Measurements from ENCODE around the gene ERVFRD-1.
"Not testable (repeated sequence)": the region's sequence is repeated elsewhere in the genome, so short reads cannot be mapped to it uniquely, and the experiment has no call there.

The ERVFRD-1 gene

GRCh38 chr6:11092668-11093375 lies 18.7 kb downstream of the ERVFRD-1 start:
- no peak for FAIRE-seq
- DNase-seq (ENCODE audit: low spot score) = no peak

DNA sequence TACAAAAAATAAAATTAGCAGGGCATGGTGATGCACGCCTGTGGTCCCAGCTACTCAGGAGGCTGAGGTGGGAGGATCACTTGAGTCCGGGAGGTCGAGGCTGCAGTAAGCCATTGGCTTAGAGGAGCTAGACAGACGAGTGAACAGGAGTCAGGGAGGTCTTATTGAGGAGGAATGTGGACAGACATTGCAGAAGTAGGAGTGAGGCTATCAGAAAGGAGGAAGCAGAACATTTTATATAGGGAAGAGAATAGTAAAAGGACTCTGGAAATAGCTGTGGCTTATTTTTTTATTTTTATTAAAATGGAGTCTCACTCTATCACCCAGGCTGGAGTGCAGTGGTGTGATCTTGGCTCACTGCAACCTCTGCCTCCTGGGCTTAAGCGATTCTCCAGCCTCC lies 20.4 kb downstream of the ERVFRD-1 start:
- not testable (repeated sequence) for DNase-seq (ENCODE audit: low spot score); FAIRE-seq

DNA sequence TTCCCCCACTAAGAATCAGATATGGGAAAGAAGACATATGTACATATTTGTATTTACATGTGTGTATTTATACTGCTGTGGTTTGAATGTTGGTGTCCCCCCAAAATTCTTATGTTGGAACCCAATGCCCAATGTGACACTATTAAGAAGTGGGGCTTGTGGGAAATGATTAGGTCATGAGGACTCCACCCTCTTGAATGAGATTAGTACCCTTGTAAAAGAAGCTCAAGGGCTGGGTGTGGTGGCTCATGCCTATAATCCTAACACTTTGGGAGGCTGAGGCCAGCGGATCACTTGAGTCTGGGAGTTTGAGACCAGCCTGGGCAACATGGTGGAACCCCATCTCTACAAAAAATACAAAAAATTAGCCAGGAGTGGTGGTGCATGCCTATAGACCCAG lies 21.8 kb downstream of the ERVFRD-1 start:
- DNase-seq (ENCODE audit: low spot score) (no peak), FAIRE-seq (no peak)

GRCh38 chr6:11087141-11087812 lies 24.2 kb downstream of the ERVFRD-1 start:
- FAIRE-seq; DNase-seq (ENCODE audit: low spot score): not testable (repeated sequence)

GRCh38 chr6:11085758-11086435 lies 25.6 kb downstream of the ERVFRD-1 start:
- FAIRE-seq = no peak

GRCh38 chr6:11083956-11084355 lies 27.6 kb downstream of the ERVFRD-1 start:
- FAIRE-seq = no peak
- DNase-seq (ENCODE audit: low spot score) = no peak

More at GRCh38 chr6:11085758-11086435, 25.6 kb downstream of the ERVFRD-1 start:
- peak; percentile 18 for DNase-seq (ENCODE audit: low spot score)

GRCh38 chr6:11083491-11083890 lies 28.0 kb downstream of the ERVFRD-1 start:
- FAIRE-seq (no peak), DNase-seq (ENCODE audit: low spot score) (no peak)

GRCh38 chr6:11080296-11080695 lies 31.2 kb downstream of the ERVFRD-1 start:
- DNase-seq (ENCODE audit: low spot score) (no peak), FAIRE-seq (no peak)

- DNase-seq (ENCODE audit: low spot score) = no peak
- FAIRE-seq = no peak
These were observed 33.3 kb downstream of the ERVFRD-1 start for GRCh38 chr6:11078266-11078665.

DNA sequence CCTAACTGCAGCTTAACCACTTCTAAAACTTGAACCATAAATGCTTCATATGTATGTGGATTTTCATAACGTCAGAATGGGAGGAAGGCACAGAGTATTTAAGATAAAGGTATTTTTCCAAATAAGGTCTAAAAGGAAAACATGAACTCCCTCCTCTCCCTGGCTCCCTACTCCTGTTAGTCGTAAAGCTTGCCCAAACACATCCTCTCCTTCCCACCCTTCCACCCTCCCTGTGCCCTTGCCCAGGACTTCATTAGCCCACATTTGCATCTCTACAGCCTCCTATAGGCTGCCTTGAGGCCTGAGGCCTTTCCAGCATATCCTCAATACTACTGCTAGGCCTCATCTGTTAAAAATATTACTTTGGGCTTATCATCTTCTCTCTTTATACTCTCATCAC lies 35.0 kb downstream of the ERVFRD-1 start:
- FAIRE-seq = no peak

GRCh38 chr6:11072101-11072500 lies 39.4 kb downstream of the ERVFRD-1 start:
- FAIRE-seq = no peak
- no peak for DNase-seq (ENCODE audit: low spot score)

More for the DNA sequence above, 35.0 kb downstream of the ERVFRD-1 start:
- no peak for DNase-seq (ENCODE audit: low spot score)

GRCh38 chr6:11069760-11070159 lies 41.8 kb downstream of the ERVFRD-1 start:
- FAIRE-seq (no peak), DNase-seq (ENCODE audit: low spot score) (no peak)

DNA sequence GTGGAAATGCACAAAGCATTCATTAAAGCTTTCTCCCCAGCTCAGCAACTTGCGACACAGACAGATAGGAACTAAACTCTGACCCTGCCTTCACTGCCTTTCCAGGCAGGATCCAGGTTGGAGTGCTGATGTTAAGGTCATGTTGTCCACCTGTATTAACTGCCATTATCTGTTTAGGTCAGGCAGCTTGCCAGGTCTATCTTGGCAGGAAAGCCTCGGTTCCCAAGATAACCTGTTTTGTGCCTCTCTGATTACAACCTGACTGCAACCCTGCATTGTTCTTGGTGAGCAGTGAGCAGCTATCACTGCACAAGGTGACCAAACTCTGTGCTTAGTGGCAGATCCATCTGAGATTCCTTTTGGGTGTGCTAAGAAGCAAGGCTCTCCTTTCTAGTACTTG lies 44.2 kb downstream of the ERVFRD-1 start:
- DNase-seq (ENCODE audit: low spot score) (no peak), FAIRE-seq (no peak)

DNA sequence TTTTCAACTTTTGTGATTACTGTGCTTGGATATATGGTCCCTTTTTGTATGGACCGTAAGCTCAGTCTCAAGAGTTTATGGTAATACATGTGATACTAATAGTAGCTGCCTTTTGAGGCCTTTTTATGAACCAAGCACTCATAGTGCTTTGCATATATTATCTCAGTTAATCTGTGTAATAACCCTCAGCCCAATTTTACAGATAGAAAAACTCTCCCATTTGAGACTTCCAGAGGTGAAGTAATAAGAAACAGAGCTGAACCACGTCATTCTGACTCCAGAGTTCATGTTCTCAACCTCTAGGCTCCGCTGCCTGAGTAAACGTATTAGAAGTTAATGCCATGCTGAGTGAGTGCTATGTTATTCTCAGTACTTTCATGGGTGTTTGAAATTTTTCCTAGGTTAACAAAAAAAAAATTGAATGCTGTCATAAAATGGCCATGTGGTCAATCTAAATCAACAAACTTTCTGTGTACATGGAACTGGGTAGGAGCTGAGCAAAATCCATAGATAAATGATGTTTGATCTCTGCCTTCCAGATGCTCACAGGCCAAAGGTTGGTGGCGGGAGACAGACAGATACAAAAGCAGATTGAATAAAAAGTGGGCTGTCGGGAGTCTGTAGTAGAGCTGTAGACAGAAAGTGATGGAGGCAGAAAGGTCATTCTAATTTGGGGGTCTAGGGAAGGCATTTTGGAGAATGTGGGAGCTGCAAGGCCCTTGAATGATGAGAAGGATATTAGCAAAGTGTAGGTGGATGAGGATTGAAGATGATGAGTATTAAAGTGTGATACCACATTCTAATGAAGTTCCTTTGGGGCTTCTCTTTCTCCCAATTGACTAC lies 44.8 kb downstream of the ERVFRD-1 start:
- no peak for FAIRE-seq

DNA sequence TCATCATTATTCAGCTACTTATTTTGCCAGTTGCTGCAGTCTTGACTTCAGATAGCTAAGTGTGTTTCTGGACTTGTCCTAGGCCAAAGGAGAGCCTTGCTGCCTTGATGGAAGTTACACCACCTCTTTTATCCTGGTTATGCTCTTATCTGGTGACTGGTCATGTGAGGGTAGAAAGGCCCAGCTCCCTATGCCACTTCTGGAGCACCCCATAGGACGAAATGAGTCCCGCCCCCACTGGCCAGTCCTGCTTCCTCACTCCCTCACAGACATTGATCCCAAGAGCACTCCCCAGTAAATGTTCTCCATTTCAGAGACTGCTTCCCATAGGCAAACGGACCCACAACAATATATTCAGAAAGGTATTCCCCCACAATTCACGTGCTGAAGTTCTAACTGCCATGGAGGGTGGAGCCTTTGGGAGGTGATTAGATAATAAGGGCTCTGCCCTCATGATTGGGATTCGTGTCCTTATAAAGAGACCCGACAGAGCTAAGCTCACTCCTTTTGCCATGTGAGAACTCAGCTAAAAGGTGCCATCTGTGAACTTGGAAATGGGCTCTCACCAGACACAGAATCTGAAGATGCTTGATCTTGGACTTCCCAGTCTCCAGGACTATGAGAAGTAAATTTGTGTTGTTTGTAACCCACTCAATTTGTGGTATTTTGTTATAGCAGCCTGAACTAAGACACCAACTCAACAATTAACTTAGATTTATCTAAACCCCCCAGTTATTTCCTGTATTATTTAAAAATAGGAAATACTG lies 45.9 kb downstream of the ERVFRD-1 start:
- DNase-seq (ENCODE audit: low spot score) = no peak
- FAIRE-seq = no peak

More for the DNA sequence above, 44.8 kb downstream of the ERVFRD-1 start:
- no peak for DNase-seq (ENCODE audit: low spot score)

GRCh38 chr6:11064836-11065235 lies 46.7 kb downstream of the ERVFRD-1 start:
- DNase-seq (ENCODE audit: low spot score) (no peak), FAIRE-seq (no peak)

- DNase-seq (ENCODE audit: low spot score) = no peak
- FAIRE-seq = no peak
These were observed 48.8 kb downstream of the ERVFRD-1 start for GRCh38 chr6:11062715-11063114.

DNA sequence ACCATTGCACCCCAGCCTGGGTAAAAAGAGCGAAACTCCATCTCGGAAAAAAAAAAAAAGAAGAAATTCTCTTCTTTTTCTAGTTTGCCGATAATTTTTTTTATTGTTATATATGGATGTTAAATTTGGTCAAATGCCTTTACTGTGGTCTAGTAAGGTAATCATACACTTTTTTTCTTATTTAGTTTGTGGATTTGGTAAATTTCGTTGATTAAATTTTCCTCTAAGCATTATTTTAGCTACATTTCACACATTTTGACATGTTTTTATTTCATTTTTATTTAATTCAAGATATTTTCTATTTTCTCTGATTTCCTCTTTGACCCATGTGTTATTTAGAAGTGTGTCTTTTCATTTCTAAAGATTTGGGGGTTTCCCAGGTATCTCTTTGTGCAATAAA lies 49.4 kb downstream of the ERVFRD-1 start:
- no peak for FAIRE-seq
- no peak for DNase-seq (ENCODE audit: low spot score)

GRCh38 chr6:11058406-11058805 lies 53.1 kb downstream of the ERVFRD-1 start:
- no peak for DNase-seq (ENCODE audit: low spot score)
- no peak for FAIRE-seq

DNA sequence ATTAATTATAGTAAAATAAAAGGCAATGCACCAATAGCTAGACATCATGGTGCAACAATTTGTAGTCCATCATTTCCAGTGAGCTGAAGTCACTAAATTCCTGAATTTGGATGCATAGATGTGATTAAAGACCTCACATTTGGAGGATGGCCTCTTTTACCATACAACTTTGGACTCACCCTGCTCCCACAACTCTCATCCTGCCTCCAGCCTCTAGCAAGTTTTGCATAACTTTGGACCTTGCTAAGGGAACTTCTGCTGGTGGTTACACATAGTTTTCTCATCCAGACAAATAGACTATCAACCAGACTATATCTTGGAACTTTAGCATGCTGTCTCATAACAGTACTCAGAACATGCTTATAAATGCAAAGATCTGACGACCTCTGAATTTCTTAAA lies 54.7 kb downstream of the ERVFRD-1 start:
- DNase-seq (ENCODE audit: low spot score) (no peak), FAIRE-seq (no peak)

Data from RCC 7860 (cell line).